Activated naive CD4-positive, alpha-beta T cell treated with Interleukin-2 at 50 U/mL for 16 hours (primary cell): ENCODE results near the gene RNF169.
"Not testable (repeated sequence)": the region's sequence is repeated elsewhere in the genome, so short reads cannot be mapped to it uniquely, and the experiment has no call there.

Source experiments
- DNase-seq: peaks from one replicate; pipeline ENCODE4 v3.0.0-alpha.2; 2020

Gene RNF169

DNA sequence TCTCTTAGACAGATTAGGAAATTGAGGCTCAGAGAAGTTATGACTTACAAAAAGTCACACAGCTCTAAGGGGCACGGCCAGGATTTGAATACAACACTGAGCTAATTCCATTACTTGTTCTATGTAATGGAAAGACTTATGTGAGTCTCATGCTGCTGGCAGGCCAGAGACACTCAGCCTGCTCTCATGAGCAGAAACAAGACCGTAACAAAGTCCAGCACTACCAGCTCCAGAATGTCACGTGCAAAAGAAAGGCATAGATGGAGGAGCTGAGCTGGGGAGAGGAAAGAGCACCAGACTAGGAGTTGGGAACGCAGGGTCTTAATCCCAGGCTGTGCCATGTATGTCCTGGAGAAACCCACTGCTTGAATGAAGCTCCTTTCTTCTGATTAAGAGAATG, 19.3 kb upstream of the RNF169 start:
- no peak for DNase-seq

DNA sequence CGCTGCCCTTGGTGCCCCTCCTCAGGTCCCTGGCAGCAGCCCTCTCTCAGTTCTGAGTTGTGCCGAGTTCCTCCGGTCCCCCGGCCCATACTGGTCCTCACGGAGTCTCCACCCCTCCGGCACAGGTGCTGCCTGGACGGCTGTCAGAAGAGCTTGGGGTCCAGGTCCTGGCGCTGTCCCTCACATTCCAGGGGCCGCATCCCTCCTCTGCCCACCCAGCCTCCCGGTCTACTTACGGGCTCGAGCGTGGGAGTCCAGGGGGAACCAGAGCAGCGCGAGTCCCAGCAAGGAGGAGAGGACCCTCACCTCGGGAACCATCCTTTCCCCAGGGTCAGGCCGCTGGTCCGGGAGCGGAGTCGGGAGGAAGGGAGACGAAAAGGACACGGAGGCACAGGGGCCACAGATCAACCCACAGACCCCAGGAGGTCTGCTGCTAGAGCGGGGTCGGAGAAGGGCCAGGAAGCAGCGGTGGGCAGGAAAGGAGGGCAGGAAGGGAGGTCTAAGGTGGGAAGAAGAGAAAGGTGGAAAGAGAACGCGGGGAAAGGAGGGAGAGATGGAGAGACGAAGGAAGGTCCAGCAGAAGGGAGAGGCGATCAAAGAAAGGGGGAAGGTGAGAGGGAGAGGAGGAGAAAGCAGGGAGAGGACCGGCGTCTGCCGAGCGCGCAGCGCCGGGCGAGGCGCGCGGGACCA, 17.9 kb upstream of the RNF169 start:
- DNase-seq = no peak

DNA sequence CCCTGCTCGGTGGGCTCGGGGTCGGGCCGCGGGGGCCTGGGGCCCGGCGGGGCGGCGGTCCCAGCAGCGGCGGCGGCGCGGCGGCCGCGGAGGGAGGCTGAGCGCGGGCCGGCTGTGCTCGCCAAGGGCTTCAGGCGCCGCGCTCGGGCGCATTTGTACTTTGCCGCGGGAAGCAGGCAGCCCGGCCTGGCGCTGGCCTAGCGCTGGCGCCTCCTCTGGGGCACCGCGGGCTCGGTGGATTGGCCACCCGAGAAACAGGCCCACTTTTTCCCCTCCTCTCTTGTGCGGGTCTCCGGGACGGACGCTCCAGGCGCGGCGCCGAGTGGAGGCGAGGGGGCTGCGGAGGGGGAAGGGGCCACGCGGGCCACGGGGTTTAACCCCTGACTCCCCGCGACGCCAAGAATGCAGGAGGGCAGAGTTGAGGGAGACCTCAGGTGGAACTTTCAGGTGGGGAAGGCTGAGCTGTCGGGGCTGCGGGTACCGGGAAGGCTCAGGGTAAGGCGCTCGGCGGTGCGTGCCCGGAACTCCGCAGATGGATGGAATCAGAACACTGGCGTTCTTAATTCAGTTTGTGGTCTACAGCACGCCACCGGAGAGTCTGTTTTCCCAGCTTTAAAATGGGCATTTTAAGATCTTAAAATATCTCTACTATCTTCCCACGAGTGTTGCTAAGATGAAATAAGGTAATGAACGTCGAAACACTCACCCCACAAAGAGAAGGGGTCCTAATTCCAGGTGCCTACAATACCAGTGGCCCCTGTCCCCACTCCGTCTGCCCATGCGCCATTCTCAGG, 17.2 kb upstream of the RNF169 start, which contains the start of gene CHRDL2:
Gene CHRDL2 (minus strand): TSS at position 126 of the 794 bp plus-strand sequence. CDS start 538 bp downstream, outside the sequence.
- no peak for DNase-seq

DNA sequence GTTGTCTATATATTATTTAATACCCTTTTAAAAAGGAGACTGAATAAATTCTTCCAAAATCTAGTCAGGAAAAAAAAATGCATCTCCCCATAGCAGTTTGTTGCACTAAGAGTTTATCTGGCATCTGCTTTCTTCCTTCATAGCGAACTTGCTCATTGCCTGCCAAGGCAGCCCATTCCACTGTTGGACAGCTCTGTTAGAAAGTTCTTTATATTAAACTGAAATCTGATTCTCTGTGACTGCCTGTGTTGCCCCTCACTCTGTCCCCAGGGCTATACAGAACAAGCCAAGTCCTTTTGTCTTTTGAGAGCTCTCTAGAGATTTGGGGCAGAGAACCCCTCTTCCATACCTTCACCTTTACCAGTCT, 14.1 kb upstream of the RNF169 start:
- DNase-seq = no peak

DNA sequence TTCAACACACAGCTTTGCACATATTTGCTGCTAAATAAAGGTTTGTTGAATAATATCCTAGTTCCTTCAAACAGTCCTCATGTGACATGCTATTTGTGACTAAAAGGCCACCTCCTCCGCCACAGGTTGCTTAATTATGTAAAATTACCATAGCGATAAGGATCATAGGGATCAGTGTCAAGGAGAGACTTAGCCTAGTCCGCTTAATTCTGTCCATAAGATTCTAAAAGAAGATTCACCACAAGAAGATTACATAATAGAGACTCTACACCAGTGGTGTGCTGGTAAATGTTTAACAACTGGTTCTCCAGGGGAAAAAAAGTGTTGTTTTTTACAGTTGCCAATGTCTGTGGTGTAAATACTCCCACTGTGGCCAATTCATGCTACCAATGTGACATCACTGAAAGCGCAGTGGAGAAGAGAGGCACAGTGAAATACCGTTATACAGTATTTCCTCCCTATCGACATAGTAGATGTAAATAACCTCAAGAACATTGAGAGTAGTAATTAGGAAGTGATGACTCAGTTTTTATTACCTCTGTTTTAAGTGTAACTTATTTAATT, 13.2 kb upstream of the RNF169 start:
- DNase-seq = no peak

DNA sequence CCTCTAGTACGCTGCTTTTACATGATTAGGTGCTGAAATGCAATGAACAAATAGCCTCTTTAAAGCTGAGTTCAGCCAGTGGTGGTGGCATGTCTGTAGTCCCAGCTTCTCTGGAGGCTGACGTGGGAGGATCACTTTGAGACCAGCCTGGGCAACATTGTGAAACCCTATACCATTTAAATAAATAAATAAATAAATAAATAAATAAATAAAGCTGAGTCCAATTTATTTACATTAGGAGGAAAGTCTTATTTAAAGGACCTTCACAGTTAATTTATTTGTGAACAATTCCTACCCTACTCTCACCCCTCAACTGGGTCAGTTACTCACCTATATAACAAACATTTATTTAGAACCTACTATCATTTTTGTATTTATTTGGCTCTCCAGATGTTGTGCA, 12.6 kb upstream of the RNF169 start:
- DNase-seq = no peak

DNA sequence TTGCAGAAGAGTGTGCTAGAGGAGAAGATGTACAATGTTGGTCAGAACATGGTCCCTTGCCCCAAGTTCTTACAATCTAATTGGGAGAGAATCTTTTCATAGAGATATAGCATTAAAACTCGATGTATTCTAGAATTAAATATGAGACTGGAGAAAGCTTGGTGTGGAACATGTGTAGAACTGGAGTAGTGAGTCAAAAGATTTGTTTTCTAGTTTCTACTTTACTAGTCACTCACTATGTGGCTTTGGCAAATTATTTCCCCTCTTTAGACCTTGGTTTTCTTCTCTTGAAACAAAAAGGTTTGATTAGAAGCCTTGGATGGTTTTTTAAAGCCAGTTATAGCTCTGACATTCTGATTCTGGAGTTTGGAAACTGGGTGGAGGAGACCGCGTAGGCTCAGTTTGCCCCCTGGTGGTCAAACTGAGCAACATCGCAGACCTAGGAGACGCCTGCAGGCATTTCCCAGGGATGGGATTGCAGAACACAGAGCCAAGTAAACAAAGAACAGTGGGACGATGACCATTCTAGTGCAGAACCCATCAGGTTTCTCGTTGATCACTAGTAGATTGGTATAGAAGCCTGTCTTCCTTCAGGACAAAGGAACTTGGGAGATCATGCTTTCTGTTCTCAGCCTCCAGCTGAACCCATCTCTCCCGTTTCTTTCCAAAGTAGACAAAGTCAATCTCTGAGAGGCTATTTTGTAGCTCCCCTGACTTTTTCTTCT, 8.9 kb upstream of the RNF169 start:
- peak; percentile 44 for DNase-seq

DNA sequence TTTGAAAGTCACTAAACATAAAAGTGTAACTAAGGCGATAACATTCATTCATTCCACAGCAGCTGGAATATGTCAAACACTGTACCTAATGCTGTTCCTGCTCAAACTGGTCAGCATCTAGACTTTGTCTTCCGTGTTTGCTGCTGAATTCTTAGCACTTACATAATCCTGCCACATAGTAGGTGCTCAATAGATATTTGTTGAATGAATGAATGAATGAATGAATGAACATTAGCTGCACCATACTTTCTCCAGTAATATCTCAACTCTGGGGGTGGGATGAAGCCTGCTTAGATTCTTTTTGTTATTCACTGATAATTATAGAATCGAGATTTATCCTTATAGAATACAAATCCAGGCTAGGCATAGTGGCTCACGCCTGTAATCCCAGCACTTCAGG, 6.6 kb upstream of the RNF169 start:
- DNase-seq = no peak

DNA sequence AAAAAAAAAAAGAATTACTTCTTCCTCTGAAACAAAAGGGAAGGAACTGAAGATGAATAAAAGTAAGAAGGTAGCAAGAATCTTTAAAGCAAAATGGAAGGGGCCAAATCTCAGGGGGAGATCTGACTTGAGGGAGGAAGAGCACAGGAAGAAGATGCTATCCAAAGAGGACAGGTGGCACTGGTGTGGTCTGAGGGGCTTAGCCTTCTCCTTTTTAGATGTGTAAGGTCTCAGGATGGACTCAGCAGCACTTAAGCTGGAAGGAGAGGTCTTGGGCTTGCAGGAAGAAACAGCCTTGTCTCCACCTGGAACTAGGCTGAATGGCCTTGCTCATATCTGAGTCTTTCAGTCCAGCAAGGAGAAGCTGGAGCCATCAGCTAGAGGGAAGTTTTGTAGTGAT, 5.0 kb upstream of the RNF169 start:
- DNase-seq = no peak

DNA sequence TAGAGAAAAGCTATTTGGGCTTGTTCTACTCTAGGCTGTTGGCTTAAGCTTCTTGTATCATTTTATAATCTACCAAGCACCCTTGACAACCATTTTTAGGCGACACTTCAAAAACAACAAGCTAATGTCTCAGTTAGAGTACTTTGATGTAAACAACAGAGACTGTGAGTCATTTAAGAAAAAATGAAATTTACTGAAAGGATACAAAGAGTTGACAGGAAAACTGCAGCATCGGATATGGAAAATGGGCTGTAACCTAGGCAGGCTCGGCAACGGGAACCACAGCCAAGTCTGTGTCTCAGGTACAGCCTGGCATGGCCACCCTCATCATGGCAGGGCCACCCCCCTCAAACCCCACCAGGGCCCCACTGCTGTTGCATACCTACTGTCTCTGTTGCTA, 4.4 kb upstream of the RNF169 start:
- DNase-seq = no peak

DNA sequence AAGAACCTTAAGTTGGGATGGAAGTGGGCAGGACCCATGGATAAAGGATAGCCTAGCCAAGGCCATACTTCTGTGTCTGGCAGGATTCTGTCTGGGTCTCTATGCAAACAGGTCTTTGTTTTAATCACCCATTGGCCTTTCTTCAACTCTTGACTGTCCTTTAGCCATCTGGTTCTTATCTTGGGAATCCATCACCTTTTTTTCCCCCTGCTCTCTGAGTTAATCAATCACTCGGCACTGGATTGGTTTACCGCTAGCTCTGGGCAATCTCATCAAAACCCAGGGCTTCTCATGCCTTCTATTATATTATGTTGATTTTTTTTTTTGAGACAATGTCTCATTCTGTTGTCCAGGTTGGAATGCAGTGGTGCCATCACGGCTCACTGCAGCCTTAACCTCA, 1.8 kb upstream of the RNF169 start:
- DNase-seq = no peak

DNA sequence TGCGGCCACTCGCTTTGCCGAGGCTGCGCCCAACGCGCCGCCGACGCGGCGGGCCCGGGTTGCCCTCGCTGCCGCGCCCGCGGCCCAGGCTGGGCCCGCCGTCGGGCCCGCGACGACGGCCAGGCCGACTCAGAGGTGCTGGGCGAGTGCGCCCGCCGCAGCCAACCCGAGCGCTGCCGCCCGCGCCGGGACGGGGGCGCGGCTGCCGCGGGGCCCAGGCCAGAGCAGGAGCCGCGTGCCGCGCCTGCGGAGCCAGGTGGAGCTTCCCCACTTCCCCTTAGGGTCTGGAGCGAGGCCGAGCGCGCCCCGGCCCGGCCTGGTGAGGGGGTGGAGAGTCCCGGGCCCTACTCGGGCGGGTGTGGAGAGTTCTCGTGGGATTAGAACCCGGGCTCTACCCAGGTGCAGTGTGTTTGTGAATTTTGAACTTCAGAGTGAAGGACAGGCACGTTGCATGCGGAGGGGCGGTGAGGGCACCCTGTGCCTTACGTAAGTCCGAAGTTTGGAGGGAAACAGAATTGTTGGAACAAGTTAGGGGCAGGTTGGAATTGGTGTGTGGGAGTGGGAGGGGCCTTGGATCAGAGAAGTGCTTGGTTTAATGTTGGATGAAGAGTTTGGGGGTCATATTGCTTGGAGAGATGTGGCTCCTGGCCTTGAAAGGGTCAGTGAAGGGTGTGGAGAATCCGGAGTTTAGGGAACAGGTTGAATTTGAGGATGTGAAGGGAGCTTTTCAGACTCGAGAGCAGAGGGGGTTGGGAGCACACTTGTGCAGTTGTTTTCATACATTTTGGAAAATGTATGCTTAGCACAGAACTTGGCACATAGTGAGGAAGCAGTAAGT, 697 bp downstream of the RNF169 start:
- DNase-seq = peak; percentile 60

DNA sequence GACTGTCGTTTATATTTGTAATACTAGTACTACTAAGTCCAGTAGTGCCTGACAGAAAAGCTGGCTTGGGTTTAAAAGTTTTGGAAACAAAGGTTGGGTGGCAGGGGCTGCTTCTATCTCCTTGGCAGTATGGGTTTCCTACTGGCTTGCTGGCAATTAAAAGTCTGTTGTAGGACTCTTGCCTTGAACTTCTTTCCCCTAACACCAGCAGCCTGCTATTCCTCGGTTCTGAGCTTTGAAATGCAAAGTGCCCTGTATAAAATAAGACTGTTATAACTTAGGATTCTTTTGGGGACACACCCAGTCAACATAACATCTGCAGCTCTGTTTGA, 1.3 kb downstream of the RNF169 start:
- no peak for DNase-seq

DNA sequence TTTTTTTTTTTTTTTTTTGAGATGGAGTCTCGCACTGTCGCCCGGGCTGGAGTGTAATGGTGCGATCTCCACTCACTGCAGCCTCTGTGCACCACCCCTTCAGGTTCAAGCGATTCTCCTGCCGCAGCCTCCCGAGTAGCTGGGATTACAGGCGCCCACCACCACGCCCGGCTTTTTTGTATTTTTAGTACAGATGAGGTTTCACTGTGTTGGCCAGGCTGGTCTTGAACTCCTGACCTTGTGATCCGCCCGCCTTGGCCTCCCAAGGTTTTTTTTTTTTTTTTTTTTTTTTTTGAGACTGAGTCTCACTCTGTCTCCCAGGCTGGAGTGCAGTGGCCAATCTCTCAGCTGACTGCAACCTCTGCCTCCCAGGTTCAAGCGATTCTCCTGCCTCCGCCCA, 1.9 kb downstream of the RNF169 start:
- DNase-seq = not testable (repeated sequence)

DNA sequence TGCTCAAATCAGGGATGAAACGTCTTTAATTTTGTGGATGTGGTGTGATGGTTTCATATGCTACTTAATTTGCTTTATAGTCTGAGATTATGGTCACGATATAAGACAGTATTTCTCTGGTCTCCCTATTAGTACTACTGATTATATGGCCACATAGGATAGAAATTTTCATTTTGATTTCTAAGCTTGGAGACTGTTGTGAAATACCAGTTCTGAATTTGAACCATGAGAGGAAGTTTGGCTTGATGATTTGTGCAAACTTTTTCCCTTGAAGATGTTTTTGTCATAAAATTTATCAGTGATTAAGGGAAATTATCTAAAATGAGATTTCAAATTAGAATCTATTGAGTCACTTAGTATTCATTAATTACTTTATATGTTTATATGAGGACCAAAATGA, 2.7 kb downstream of the RNF169 start:
- no peak for DNase-seq

DNA sequence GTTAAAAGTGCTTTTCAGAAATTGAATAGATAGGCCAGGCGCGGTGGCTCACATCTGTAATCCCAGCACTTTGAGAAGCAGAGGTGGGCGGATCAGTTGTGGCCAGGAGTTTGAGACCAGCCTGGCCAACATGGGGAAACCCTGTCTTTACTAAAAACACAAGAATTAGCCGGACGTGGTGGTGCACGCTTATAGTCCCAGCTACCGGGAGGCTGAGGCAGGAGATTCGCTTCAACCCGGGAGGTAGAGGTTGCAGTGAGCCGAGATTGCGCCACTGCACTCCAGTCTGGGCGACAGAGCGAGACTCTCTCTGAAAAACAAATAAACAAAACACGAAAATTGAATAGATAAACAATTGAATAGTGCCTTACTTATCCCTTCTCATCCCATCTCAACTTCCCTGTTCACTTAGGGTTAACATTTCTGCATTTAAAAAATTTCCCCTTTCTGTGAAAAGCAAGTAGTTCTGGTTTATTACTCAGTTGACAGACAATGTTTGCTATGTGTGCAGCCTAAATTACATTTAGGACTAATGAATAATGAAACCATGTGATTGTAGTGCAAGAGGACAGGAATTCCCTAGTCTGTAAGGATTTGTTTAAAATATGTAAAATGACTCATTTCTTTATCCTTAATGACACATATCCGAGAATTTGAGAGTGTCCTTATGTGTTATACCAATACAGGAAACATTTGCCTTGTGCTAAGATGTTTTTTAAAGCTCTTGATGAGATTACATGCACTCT, 6.0 kb downstream of the RNF169 start:
- no peak for DNase-seq

DNA sequence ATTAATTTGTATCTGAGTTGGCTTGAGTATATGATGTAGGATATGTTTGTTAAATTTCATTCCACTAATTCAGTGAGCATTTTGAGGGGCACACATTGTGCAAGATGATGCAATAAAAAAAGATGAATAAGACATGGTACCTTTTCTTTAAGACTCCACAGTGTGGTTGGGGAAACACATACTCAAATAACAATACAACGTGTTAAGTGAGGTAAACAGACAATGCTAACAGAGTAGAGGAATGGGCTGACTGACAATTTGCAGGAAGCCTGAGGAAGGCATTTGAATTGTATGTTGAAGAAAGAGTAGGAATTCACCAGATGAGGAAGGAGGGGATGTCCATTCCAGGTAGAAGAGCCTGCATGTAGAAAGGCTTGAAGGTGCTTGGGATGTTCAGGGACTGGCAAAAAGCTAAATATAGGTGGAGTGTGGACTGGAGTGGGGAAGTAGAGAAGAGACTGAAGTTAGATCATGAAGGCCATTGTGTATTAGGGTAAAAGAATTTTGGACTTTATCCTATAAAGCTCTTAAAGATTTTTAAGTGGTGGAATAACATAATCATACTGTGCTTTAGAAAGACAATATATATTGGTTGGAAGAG, 6.8 kb downstream of the RNF169 start:
- no peak for DNase-seq

DNA sequence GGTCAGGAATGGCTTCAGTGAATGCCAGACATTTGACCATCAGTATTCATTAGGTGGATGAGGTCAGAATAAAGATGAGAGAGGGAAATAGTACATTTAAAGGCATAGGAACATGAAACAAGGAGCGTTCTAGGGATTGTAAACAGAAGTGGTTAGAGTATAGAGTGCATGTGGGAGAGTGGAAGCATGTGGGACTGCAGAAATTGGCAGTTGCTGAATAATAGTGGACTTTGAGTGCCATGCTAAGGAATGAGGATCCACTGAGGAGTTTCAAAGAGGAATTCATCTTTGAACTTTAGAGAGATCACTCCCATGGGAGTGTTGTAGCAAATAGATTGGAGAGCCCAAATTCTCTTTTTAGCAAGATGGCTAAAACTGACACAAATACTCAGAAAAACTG, 7.9 kb downstream of the RNF169 start:
- no peak for DNase-seq

DNA sequence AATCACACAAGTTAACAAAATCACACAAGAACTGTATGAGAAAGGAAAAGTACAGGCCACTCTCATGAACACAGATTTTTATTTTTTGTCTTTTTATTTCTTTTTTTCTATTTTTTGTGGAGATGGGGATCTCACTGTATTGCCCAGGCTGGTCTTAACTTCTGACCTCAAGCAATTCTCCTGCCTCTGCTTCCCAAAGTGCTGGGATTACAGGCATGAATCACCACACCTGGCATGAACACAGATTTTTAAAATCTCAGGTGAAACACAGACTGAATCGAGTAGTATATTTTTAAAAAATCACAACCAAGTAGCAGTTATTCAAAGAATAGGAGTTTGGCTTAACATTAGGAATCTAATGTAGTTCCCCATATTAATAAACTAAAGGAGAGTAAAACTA, 18.3 kb downstream of the RNF169 start:
- DNase-seq = no peak

DNA sequence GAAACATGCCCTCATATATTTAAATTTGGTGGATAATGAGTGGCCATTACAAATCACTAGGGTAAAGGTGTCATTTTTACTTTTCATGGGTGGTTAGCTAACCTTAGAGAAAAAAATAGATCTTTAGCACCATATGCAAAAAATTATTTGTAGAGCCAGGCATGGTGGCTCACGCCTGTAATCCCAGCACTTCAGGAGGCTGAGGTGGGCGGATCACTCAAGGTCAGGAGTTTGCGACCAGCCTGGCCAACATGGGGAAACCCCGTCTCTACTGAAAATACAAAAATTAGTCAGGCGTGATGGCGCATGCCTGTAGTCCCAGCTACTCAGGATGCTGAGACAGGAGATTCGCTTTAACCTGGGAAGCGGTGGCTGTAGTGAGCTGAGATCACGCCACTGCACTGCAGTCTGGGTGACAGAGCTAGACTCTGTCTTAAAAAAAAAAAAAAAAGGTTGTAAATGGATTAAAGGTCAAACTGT, 19.6 kb downstream of the RNF169 start:
- DNase-seq = peak; percentile 57

DNA sequence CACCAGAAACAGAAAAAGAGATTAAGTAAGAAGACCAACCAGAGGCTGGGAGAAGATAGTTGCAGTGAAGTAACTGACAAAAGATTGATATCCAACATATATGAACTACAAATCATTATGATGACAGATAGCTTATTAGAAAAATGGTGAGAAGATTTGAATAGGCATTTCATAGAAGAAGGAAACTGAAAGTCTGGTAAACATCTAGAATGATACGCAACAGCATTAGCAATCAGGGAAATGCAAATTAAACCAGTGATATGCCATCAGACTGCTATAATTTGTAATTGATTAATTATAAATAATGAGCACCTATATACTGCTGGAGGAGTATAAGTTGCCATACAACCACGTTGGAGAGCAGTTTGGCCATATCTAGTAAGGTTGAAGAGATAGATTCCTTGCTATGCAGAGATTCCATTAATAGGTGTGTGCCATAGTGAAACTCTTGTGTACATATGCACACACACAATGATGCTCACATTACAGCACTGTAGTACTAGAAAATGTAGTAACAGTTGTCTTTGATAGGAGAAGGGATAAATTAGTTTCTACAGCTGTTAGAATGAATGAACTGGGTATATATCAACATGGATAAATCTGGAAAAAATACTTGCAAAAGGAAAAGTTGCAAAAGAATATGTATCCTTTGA, 20.5 kb downstream of the RNF169 start:
- no peak for DNase-seq
